Chondrocyte (in vitro differentiated cells): Measurements from ENCODE around the gene PIK3AP1. TPM values are rescaled to one million over a fixed set of nuclear protein-coding genes. Genes with fewer than 3 reads are reported as not detected.
A peak's percentile ranks its signal among the peaks of the same experiment; 100 is the strongest.

ENCODE experiments used
- DNase-seq: peaks from one replicate; pipeline ENCODE4 v3.0.0; 2021; ENCODE audit warnings: mixed read lengths, low spot score
- H3K27ac Mint-ChIP-seq: one replicate; pipeline ENCODE4 v1.8.0; 2021; ENCODE audit warnings: mild to moderate bottlenecking, moderate library complexity, mixed read lengths; ENCODE audit not compliant: unreplicated experiment
- H3K27me3 Mint-ChIP-seq: 2 replicates; pipeline ENCODE4 v1.8.0; 2021; ENCODE audit warnings: low read depth, mixed read lengths
- H3K36me3 Mint-ChIP-seq: 2 replicates; pipeline ENCODE4 v1.8.0; 2021; ENCODE audit warnings: low read depth, mixed read lengths
- H3K4me1 Mint-ChIP-seq: 2 replicates; pipeline ENCODE4 v1.8.0; 2021; ENCODE audit warnings: low read depth, mild to moderate bottlenecking, mixed read lengths
- H3K4me3 Mint-ChIP-seq: one replicate; pipeline ENCODE4 v1.8.0; 2021; ENCODE audit warnings: mild to moderate bottlenecking, moderate library complexity, mixed read lengths; ENCODE audit not compliant: unreplicated experiment
- H3K9me3 Mint-ChIP-seq: 2 replicates; pipeline ENCODE4 v1.8.0; 2021; ENCODE audit warnings: low read depth, mixed read lengths
- total RNA-seq: library from RNA; stranded (reverse); gene quantifications from 3 replicates; pipeline ENCODE4 v1.2.1, GENCODE V29; 2021
- TF ChIP-seq, protein P1 (sequence below): fragments of 200-600 bp; sonication (generic); IDR thresholded peaks from 2 replicates; pipeline ENCODE4 v1.5.0; 2021; ENCODE audit warnings: antibody characterized with exemption, mild to moderate bottlenecking, moderate library complexity

The PIK3AP1 gene
- total RNA-seq, 1 donor from 2014 or later, result 9.9 TPM

- no peaks in the 10 kb centered on the region for H3K27me3 Mint-ChIP-seq
- H3K36me3 Mint-ChIP-seq, result peaks cover 15% of the 10 kb centered on the region
- DNase-seq, result no peak
- TF ChIP-seq, protein P1, sequence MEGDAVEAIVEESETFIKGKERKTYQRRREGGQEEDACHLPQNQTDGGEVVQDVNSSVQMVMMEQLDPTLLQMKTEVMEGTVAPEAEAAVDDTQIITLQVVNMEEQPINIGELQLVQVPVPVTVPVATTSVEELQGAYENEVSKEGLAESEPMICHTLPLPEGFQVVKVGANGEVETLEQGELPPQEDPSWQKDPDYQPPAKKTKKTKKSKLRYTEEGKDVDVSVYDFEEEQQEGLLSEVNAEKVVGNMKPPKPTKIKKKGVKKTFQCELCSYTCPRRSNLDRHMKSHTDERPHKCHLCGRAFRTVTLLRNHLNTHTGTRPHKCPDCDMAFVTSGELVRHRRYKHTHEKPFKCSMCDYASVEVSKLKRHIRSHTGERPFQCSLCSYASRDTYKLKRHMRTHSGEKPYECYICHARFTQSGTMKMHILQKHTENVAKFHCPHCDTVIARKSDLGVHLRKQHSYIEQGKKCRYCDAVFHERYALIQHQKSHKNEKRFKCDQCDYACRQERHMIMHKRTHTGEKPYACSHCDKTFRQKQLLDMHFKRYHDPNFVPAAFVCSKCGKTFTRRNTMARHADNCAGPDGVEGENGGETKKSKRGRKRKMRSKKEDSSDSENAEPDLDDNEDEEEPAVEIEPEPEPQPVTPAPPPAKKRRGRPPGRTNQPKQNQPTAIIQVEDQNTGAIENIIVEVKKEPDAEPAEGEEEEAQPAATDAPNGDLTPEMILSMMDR, result no peak
- no peaks in the 10 kb centered on the region for H3K9me3 Mint-ChIP-seq
- H3K4me1 Mint-ChIP-seq, result peaks cover 16% of the 10 kb centered on the region
- H3K27ac Mint-ChIP-seq, result peak overlapping the region; percentile 43
- no peak overlapping the region for H3K4me3 Mint-ChIP-seq
Measured at GRCh38 chr10:96645191-96645721, 75.1 kb downstream of the PIK3AP1 start.

GRCh38 chr10:96643920-96644319 lies 76.4 kb downstream of the PIK3AP1 start:
- Mint-ChIP-seq H3K36me3 (peaks cover 11% of the 10 kb centered on the region), H3K4me1 (peaks cover 16% of the 10 kb centered on the region), H3K9me3 (no peaks in the 10 kb centered on the region), H3K4me3 (no peak overlapping the region), H3K27ac (no peak overlapping the region), H3K27me3 (no peaks in the 10 kb centered on the region)
- no peak for DNase-seq
- TF ChIP-seq, protein P1, result no peak

DNA sequence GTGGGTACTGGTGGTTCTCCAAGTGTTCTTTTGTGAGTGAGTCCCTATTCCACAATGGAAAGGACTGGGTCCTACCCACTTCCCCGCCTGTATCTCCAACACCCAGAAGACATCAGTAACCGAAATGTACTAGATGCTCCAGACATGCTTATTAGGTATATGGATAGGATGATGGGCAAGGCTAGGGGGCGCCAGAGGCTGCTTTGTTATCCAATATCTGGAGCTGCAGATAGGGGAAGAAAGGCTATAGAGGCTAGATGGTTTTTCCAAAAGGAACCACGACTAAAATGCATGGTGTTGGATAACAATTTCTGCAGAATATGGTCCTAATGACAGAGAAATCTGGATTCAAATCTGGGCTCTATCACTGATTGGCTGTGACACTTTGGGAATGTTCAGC lies 77.3 kb downstream of the PIK3AP1 start:
- TF ChIP-seq, protein P1, result peak; percentile 72
- no peak for DNase-seq
- Mint-ChIP-seq H3K4me1 (peaks cover 16% of the 10 kb centered on the region), H3K27ac (no peak overlapping the region), H3K36me3 (peaks cover 6% of the 10 kb centered on the region), H3K27me3 (no peaks in the 10 kb centered on the region), H3K4me3 (no peak overlapping the region), H3K9me3 (no peaks in the 10 kb centered on the region)

GRCh38 chr10:96642530-96642929 lies 77.8 kb downstream of the PIK3AP1 start:
- Mint-ChIP-seq H3K9me3 (no peaks in the 10 kb centered on the region), H3K36me3 (peaks cover 5% of the 10 kb centered on the region), H3K4me3 (no peak overlapping the region), H3K27ac (no peak overlapping the region), H3K4me1 (peaks cover 16% of the 10 kb centered on the region), H3K27me3 (no peaks in the 10 kb centered on the region)
- no peak for DNase-seq
- TF ChIP-seq, protein P1, result no peak

- H3K36me3 Mint-ChIP-seq, result peaks cover 2% of the 10 kb centered on the region
- no peaks in the 10 kb centered on the region for H3K9me3 Mint-ChIP-seq
- no peak overlapping the region for H3K27ac Mint-ChIP-seq
- H3K4me3 Mint-ChIP-seq, result no peak overlapping the region
- no peaks in the 10 kb centered on the region for H3K27me3 Mint-ChIP-seq
- DNase-seq, result no peak
- H3K4me1 Mint-ChIP-seq, result peaks cover 16% of the 10 kb centered on the region
- TF ChIP-seq, protein P1, result no peak
Measured at GRCh38 chr10:96641396-96642295, 78.7 kb downstream of the PIK3AP1 start.
